ENCODE results near the gene FTO.

FTO gene

DNA sequence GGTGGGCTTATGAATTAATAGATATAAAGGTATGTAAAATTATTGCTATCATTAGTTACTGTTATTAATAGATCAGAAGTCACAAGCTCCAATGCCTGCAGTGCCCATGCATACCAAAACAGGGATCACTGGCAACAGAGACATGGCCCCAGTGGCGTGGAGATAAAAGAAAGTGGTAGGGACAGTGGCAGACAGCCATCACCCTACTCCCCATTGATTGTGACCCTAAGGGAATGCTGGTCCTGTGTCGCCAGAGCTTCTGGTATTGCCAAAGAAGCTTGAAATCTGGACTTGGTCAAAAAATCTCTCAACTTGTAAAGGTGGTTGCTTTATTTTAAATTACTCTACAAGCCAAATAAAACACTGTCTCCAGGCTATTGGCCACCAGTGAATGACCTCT, 303.5 kb downstream of the FTO start:
- DNase-seq (ENCODE audit: low spot score): no peak

DNA sequence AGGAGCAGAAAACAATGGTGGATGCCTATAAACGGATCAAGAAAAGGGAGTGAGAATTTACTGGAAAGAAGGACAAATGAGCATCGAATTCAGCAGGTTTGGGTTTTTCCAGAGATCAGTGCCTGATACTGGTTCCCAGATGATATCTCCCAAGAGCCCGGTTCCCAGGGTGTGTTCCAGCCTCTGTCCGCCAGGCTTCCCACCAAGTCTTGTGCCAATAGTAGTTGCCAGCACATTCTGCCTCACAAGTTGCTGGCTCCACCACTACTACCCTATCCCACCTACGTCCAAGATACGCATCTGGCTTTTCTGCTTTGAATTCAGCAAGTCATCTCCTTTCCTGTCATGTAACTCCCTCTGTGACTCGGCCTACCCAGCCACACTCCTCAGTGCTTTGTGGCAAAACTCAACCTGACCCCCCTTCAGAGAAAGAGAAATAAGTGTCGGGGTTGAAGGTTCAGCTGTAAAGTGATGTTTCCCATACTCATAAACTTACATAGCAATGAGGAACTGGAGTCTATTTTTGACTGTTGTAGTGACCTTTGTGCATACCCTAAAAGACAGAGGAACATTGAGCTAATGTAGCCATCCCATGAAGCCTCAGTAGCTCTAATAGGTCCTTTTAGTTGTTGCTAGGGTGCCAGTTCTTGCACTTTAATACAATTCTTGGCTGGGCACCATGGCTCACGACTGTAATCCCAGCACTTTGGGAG, 305.7 kb downstream of the FTO start:
- DNase-seq (ENCODE audit: low spot score): no peak

DNA sequence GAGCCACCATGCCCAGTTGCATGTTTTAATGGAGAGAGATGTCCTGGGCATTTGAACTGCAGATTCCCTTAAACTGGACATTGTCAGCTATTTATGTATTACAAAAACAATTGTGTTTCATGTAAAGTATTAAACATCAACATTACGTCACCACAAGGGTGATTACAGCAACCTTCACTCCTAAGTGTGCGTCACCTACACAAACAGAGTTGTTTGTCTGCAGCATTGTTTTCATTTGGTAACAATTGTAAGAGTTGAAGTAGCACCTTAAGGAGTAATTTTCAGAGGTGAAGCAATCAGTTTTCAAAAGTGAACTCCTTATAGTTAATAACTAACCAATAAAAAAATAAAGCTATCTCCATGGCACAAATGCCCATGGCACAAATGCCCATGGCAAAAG, 311.2 kb downstream of the FTO start:
- DNase-seq (ENCODE audit: low spot score): no peak

DNA sequence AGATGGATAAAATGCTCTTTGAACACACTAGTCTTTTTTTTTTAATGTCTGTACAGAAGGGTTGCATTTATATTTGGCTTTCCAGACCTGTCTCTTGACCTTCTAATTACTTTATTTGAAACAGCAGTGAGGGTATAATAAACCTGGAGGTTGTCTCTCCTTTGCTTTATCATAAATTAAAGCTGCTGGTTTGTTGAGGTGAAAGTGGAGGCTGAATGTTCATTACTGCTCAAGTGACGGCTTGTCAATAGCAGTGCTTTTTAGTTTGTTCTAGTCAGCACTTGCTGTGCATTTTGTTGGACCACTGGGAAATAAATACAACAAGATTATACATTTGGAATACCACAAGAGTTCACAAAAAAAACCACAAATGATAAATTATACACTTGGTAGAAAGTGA, 318.4 kb downstream of the FTO start:
- no peak for DNase-seq (ENCODE audit: low spot score)

DNA sequence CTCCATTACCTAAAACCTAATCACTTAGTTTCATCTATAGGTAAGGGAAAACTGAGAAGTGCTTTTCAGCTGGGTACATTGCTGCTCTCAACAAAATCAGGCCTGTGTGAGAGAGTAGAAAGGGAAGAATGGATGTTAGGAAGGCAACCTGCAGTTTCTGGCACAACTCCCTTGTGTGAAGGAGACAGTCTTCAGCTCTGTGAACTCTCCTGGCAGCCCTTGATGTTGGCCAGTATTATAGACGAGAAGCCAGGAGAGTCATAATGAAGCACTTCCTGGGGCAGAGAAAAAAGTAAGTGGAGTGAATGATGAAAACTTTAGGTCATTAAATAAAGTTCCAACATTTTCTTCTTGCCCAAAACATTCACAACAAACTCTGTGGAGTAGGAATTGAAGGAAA, 322.5 kb downstream of the FTO start:
- no peak for DNase-seq (ENCODE audit: low spot score)

DNA sequence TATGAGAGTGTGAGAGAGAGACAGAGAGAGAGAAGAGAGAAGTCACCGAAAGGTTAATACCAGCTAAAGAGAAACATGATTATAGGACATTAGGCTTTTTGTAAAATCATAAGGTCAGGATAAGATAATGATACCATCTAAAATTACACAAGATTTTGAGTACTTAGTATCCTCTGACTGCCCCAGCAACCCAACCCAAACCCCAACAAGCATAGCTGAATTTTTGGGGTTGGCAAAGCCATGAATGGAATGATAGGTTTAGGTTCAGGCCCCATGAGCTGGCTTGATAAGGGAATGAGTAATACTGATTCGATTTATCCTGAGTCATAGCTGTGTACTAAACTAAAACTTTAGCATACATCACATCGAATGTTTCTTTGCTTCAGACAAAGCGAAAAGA, 323.1 kb downstream of the FTO start:
- DNase-seq (ENCODE audit: low spot score): no peak

DNA sequence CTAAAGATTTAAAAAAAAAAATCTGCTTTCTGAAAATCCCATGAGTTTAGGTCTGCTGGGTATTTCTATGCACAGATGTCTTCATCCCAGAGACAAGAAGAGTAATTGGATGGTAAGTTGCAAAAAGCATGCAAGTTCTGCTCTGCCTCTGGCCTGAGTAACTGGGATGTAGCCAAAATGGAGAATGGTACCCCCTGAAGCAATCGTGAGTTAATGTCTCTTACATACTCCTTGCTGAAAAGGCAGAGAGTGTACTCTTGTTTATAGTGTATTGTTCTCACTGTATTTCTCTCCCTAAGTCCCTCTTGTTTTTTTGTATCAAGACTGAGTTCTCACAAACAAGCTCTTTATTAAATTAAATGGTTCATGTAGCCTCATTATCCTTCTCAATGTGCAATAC, 323.6 kb downstream of the FTO start:
- no peak for DNase-seq (ENCODE audit: low spot score)

DNA sequence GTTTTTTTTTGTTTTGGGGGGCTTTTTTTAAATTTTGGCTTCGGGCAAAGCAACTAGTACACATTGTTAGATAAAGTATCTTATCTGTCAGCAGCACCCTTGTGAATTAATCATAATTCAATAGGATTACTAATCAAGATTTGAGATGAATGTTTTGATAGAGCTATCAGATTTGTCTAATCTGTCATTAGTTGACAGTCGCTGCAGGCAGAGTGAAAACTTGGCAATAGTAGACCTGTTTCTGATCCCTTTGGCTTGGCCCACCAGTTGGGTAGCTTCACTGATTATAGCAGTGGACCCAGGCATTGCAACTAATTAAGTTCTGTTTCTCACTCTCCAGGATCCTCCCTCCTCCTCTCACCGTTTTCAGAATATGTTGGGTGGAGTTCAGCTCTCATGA, 324.0 kb downstream of the FTO start:
- no peak for DNase-seq (ENCODE audit: low spot score)

DNA sequence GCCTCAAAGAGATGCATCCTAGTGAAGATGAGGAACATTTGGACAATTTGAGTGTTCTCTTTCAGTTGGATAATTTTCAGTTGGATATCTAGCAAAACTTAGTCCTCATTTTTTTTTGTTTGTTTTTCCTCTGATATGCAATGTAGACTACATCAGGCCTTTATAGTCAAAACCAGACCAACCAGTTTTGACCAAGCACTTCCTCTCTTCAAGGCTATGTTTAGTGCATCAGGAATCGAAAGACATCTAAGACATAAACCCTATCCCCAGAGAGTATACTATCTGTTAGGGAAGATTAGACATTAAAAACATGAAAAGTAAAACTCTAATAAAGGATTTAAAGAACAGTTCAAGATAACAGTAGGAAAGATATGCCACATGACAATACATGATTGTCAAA, 326.5 kb downstream of the FTO start:
- DNase-seq (ENCODE audit: low spot score): no peak

DNA sequence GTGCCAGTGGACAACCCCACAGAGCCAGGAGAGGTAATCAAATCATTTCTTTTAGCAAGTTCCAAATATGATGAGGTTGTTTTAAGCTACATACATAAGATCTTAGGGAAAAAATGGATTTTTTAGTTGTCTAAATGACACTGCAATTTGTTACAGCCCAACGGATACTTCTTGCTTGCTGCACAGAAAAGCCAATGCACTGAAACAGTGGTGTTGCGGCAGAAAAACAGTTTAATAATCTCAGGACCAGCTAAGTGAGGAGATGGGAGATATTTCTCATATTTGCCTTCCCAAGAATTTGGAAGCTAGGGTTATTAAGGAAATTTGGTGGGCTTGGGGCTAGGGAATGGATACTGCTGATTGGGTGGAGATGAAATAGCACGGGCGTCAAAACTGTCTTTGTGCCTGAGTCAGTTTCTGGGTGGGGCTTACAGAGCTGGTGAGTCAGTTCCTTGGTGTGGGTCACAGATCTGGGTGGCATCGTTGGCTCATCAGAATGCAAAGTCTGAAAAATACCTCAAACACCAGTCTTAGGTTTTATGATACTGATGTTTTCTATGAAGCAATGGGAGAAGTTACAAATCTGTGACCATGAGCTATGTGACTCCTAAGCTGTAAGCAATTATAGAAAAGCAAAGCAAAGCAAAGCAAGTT, 327.3 kb downstream of the FTO start:
- no peak for DNase-seq (ENCODE audit: low spot score)

DNA sequence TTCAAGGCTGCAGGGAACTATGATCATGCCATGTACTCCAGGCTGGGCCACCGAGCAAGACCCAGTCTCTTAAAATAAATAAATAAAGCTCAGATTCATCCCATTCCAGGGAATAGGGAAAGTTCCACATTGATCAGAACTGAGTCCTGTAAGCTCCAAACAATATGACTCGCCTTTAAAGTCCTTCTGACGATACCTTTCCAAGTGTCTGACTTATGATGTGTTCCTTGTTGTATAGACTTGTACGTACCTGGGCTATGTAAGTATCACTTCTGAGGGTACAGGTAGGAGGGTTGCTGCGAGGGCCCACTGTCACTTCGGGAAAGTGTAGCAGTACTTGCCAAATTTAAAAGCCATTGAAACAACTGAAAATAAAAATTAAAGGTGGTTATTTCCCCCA, 329.8 kb downstream of the FTO start:
- no peak for DNase-seq (ENCODE audit: low spot score)

DNA sequence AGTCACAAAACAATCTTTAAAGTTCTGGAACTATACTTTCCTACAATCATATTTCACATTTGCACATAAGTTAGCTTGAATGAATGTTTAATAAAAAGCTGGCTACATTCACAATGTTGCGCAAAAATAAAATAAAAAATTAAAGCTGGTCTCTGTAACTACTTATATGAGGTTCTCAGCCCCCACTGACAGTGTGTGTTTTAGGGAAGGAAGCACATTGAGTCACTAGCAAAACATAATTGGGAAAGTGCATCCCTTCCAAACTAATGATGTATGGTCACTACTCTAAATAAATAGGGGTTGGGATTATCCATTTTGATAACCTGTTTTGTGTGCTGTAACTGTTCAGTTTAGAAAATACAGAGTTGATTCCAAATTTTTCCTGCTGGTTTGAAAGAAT, 330.7 kb downstream of the FTO start:
- no peak for DNase-seq (ENCODE audit: low spot score)

DNA sequence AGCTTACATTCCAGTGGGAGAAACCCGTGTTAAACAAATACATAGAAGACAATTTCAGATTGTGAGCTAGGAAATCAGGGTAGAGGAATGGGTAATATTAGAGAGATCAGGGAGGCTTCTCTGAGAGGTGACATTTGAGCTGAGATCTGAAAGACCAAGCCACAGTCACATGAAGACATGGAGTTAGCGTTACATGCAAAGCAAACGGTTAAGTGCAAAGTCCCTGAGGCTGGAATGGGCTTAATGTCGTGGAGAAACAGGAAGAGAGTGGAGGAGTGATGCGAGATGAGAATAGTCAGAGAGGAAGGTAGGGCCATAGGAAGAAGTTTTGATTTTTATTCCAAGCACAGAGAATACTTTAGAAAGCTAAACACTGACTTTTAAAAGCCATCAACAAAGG, 336.5 kb downstream of the FTO start:
- DNase-seq (ENCODE audit: low spot score): no peak

DNA sequence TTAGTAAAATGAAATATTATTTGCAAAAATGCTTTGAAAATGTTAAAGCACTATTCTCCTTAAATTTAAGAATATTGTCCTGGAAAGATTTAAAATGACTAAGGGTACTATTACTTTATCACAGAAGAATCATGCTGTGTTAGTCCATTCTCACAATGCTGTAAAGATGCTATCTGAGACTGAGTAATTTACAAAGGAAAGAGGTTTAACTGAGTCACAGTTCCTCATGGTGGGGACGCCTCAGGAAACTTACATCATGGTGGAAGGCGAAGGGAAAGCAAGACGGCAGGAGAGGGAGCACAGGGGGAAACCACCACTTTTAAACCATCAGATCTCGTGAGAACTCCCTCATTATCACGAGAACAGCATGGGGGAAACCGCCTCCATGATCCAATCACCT, 337.0 kb downstream of the FTO start:
- DNase-seq (ENCODE audit: low spot score): no peak

DNA sequence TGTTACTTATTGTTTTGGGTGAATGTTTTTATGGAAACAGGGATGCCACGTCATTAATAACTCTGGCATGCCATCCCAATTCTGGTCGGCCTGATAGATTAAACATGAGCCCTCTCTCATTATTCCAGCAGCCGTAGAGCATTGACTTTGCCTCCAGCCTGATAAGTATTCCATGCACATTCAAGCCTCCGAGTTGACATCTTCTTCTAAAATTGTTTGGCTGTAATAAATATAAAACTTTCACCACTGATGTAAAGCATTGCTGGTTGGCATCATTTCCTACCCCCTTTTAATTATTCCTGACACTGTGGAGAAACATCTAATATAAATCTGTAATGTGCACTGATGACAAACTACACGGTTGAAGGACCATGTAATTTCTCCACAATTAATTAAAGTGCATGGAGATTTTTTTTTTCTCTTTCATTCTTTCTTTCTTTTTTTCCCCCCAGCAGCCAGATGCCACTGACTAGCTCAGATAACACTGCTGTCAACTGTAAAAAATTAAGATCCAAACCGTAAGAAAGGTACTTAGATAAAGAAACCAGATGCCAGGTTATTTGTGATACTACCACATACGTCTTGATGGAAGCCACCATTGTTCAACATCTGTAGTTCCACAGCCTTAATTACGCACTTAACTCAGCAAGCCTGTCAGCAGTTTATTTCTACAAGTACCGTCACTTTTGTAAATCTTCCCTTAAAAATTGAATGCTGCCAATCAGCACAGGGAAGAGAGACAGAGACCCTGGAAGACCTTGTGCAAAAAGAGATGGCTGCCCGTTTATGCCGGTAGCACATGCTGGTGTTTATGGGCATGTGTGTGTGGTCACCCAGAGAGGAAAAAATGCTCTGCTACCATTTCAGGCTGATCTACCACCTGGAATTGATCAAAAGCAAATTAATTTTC, 344.9 kb downstream of the FTO start:
- no peak for DNase-seq (ENCODE audit: low spot score)

DNA sequence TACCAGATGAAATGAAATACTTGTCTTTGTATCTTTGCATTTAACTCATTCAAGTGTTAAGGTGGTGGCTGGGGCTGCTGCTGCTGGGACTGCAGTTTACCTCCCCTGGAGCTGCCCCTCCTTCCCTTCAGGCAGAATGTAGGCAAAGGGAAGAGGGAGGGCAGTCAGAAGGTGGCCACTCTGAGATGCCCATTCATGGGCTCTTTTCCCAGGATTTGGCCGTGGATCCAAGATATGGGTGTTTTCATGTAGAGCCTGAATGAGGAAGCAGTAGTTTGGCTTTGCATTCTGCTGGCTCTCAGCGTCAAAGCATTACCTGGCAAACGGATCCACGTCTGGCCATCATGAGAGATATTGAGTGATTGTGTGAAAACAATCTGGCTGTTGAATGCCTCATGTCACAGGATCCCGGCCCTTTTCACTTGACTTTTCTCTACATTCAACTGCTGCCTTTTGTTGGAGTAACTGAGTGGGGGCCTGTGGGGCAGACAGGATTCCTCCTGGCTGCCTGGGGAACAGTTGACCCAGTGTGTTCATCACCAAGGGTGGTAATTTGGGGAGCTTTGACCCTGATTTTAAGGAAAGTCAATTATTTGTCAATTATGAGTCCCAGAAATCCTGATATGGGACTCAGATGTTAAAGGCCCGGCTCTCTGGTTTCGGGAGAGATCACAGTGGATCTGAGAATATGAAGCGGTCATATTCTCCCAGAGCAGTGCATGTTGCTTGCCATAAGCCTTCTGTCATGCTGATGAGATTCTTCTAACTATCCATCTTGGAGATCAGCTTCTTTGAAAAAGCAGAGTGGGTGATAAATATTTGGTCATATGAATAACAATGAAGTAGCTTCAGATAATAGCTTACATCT, 345.9 kb downstream of the FTO start:
- DNase-seq (ENCODE audit: low spot score): no peak

DNA sequence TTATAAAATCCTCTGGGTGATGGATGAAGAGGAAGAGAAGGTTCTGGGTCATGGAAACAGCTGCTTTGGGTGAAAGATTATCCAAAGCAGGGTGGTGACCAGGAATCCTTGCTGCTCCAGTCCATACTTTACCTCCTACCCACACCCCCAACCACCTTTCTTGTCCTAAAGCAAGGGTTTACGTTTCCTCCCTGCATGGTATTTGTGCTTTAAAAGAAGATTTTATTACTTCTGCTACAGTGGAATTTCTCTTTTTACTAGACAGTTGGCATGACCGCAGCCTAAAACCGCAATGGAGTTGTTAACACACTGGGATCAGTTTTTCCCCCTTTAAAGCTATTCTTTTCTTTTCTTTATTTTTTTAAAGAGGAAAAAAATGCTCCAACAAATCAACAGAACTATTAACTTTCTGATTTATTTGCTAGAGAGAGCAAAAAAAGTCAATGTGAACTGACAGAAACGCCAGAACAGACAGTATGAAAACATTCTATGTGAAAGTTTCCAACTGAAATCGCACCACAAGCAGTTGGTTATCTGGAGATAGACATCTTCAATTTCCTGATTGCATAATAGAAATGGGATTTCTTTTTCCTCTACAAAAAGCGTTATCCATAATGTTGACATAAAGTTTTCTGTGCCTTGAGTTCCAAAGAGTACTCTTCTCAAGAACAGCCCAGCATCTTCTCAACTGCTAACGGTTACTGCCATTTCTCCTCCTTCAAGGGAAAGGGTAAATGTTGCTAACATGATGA, 346.7 kb downstream of the FTO start:
- DNase-seq (ENCODE audit: low spot score): no peak

DNA sequence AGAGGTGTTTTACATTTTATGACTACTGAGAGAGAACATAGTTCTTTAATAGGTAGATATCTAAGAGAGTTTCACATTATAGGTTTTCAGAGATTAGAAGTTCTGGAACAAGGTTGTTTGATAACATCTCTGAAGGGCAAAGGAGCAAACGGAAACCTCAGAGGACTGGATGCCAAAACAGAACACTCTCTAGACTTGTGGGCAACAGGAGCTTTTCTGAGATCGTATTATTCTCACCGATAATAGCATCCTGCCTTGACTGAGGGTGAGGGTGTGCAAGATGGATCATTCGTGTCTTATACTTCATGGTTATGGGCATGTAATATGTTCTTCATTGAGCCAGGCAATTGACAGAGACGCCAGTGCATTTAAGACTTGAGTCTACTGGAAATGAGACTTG, 347.9 kb downstream of the FTO start:
- no peak for DNase-seq (ENCODE audit: low spot score)

DNA sequence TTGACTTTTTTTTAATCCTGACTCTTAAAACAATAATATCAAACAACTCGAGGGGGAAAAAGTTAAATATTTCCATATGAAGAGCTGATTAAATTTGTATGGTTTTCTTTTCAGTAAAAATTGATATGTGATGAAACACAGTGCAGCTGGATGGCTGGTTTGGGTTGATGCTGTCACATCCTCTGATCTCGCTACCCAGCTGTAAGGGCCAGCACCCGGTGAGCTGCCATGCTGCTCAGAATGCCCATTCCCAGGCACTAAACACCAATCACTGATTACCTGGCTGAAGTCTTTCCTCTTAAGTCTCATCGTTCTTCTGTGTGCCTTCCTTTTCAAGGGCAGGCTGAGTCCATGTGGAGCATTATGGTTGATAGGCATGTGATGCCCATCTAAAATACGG, 348.3 kb downstream of the FTO start:
- DNase-seq (ENCODE audit: low spot score): no peak

DNA sequence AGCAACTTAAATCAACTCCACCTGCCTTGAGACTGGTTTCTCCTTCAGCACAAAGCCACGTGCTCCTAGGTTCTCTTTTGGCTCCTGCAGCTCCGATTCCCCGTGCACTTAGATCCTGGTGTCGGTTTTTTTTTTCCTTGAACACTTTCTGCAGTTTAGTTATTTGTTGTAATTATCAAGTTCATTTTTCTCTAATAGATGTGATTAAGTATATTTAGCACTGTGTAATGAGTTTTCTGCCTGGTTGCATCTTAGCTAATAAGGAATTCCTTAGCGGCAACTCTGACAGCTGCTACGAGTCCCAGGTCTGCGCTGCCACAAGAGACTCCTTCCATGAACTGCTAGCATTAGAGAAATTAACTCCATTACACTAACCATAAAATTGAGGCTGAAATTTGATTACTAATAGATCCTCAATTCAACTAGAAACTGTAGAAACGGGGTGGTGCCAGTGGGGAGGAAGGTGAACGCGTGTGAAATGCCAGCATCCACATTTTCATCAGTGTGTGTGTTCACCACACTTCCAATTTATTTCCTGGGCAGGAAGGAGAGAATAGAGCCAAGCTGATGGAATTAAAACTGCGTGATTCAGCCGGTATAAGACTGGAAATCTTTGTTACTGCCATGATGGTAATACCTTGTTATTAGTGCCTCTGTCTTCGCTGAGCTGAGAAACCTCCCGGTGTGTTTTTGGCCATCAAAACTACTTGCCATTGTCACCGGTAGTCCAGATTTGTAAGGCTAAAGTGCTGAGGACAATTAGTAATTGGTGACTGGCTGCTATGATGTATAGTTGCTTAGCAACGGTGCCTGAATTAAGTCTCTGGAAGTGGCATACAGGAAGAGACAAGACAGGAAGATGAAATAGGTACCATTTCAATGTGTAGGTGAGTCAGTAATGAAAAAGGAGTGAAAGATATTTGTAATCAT, 350.2 kb downstream of the FTO start:
- no peak for DNase-seq (ENCODE audit: low spot score)
